ENCODE data around the gene MRTFA.

MRTFA gene

DNA sequence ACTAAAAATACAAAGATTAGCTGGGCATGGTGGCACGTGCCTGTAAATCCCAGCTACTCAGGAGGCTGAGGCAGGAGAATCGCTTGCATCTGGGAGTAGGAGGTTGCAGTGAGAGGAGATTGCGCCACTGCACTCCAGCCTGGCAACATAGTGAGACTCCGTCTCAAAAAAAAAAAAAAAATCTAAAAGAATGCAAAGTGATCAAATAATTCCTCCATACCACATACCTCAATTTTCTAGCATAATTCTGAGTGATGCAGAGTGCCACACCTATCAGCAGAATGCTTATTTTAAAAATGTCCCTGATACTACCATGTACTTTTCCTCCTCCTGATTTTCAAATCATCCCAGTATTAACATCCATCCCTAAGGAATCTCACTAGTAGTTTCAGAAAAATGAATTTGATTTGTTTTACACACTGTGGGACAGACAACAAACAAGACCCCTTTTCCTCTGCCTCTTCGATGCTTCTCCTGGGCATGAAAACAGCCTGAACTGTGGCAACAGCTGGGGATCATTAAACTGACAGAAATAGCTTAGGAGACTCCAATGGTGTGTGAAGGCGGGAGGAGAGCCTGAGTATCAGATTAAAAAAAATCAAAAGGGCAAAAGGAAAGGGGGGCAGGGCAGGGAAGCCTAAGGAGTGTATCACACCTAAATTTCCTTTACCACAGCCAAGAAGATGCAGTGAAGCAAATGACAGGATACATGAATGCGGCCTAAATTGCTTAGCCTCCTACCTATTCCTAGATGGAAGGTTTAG is 151.4 kb downstream of the MRTFA start:
- in situ Hi-C loops (cut with MboI; ENCODE audit: low pct_unique_long_range_greater_than_20kb, low sequenced_read_pairs), result no loop called here
- DNase-seq, result no peak

DNA sequence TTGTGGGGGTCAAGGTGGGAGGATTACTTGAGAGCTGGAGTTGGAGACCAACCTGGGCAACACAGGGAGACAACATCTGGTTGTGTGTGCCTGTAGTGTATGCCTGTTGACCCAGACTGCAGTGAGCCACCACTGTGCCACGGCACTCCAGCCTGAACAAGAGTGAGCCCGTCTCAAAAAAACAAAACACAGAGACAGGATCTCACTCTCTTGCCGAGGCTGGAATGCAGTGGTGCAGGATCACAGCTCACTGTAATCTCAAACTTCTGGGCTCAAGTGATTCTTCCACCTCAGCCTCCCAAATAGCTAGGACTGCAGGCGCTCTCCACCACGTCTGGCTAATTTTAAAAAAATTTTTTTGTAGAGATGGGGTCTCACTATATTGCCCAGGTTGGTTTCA is 153.6 kb downstream of the MRTFA start:
- DNase-seq, result no peak
- in situ Hi-C loops (cut with MboI; ENCODE audit: low pct_unique_long_range_greater_than_20kb, low sequenced_read_pairs), result no loop called here

DNA sequence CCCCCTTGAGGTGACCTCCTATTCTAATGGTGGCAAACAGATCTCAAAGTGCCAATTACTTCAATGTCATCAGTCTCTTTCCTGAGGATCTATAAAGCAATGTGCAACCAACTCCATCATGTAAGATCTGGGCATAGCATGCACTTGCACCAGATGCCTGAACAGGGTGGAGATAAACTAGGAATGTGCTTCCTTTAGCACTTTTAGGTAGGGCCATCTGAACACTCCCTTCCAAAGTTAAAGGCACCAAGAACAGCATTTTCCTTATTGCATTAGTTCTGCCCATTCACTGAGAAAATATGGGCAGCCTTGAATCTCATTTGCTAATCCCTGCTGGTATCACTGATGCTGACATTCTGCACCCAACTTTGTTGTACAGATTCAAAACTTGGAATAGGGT is 154.1 kb downstream of the MRTFA start:
- no peak for DNase-seq
- in situ Hi-C loops (cut with MboI; ENCODE audit: low pct_unique_long_range_greater_than_20kb, low sequenced_read_pairs), result no loop called here

DNA sequence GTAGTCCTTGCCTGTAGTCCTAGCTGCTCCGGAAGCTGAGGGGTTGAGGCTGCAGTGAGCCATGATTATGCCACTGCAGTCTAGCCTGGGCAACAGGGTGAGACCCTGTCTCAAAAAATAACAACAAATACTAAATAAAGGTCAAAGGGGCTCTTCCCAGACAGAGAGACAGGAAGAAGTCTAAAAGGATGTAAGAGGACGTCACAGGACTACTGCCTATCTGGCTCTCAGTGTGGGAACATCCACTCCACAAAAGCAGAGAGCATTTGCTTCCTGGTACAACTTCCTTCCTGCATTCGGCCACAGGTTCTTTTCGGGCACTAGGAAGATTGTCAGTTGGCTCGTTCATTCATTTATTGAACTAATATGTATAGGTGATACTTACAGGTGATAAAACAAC is 155.5 kb downstream of the MRTFA start:
- in situ Hi-C loops (cut with MboI; ENCODE audit: low pct_unique_long_range_greater_than_20kb, low sequenced_read_pairs), result no loop called here
- DNase-seq, result no peak

DNA sequence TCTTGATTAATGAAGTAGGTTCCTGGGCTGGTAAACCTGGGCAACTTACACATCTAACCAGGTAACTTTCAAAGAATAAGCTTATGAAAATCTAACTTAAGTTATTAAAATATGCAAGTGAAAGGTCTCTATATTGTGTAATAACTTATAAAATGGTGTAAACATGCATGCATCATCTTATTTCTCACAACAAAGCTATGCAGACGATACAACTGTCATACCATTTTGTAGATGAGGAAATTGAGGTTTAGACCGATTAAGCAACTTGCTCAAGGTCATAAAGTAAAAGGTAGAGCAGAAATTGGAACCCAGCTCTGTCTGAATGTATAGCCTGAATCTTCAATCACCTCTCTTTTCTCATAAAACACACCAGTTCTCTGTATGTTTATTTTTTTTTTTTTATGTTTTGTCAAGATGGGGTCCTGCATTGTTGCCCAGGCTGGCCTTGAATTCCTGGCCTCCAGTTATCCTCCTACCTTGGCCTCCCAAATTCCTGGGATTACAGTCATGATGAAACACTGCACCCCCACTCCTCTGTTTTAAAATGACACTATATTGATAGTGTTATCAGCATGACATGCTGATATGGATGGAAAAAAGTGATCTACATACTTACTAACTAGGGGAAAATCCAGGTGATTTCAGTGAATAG is 156.5 kb downstream of the MRTFA start:
- in situ Hi-C loops (cut with MboI; ENCODE audit: low pct_unique_long_range_greater_than_20kb, low sequenced_read_pairs), result no loop called here
- no peak for DNase-seq

DNA sequence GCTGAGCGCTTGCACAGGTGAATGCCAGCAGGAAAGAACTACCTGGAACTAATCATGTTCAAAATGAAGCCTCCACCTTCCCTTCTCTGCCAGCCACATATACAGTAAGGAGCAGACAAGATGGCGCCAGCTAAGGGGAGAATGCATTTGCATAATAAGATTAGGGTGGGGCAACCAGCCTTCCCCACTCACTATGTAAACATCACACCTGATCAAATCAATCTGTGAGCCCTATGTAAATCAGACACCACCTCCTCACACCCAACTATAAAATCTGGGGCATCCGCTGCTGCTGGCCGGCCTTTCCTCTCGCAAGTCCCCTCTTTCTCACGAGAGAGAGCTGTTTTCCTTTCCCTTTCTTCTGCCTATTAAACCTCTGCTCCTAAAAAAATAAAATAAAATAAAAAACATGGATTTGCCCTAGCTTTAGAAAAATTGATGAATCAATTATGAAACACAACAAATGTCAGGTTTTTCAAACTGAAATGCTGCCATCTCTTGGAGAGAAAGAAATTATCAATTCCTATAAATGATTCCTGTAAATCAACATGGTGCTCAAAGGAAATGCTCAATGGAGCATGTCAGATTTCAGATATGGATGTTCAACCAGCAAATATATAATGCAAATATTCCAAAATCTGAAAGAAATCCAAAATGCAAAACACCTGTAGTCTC is 157.3 kb downstream of the MRTFA start:
- in situ Hi-C loops (cut with MboI; ENCODE audit: low pct_unique_long_range_greater_than_20kb, low sequenced_read_pairs), result no loop called here
- no peak for DNase-seq

DNA sequence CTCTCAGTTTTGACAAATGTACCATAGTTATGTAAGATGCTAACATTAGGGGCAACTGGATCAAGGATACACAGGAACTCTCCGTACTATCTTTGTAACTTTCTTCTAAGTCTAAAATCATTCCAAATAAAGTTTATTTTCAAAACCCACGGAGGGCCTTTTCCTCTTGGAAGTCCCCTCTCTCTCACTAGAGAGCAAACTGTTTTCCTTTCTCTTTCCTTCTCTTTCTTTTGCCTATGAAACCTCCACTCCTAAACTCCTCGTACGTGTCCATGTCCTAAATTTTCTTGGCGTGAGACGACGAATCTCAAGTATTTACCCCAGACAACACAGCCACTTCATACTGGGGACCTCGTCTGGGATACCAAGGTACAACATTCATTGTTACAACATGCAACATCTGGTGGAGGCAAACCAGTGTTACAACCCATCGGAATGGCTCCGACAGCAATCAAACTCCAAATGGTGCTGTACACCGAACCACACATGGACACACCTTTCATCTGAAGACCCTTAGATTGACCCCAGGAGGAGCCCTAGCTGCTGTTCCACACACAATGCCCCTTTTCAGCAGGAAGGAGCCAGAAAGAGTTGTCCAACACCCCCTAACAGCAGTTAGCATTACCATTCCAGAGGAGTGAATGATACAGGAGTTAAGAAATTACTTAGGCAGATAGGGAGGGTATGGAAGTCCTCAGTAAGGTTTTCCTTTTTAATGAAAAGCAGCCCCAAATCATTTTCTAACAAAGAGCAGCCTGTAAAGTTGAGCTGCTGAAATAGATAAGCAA is 158.0 kb downstream of the MRTFA start:
- in situ Hi-C loops (cut with MboI; ENCODE audit: low pct_unique_long_range_greater_than_20kb, low sequenced_read_pairs), result no loop called here
- no peak for DNase-seq

DNA sequence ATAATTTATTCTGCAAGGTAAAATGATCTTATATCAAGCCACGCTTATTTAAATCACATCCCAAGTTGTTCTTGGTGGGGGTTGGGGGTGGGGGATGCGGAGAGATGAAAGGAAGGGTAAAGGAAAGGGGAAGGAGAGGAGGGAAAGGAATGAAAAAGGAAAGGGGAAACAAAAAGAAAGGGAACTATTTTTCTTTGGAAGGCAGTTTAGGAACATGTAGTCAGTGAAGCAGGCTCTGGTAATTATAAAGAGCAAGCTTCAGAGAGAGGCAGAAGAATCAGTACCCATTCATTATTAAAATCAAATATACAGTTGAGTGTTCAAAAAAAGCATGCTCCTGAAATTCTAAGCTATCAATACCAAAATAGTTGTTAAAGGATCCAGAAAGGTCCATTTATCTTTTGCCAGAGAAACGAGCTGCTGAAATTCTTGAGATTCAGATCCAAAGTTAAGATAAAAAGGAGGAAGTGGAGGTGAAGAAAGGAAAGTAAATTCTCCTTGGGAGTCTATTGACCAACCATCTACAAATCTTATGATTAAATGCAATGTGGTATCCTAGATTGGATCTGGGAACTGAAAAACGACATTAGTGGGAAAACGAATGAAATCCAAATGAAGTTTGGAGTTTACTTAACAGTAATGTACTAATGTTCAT is 158.7 kb downstream of the MRTFA start:
- in situ Hi-C loops (cut with MboI; ENCODE audit: low pct_unique_long_range_greater_than_20kb, low sequenced_read_pairs), result no loop called here
- DNase-seq, result peak; percentile 42

DNA sequence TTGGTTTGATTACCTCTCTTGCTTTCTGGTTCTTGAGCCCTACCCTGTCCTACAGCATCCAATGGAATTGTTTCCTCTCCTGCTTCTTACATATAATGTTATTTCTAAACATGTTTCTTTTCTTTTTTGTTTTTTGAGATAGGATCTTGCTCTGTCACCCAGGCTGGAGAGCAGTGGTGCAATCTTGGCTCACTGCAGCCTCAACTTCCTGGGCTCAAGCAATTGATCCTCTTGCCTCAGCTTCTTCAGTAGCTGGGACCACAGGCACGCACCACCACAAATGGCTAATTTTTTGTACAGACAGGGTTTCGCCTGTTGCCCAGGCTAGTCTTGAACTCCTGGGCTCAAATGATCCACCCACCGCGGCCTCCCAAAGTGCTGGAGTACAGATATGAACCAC is 160.2 kb downstream of the MRTFA start:
- in situ Hi-C loops (cut with MboI; ENCODE audit: low pct_unique_long_range_greater_than_20kb, low sequenced_read_pairs), result no loop called here
- DNase-seq, result no peak

DNA sequence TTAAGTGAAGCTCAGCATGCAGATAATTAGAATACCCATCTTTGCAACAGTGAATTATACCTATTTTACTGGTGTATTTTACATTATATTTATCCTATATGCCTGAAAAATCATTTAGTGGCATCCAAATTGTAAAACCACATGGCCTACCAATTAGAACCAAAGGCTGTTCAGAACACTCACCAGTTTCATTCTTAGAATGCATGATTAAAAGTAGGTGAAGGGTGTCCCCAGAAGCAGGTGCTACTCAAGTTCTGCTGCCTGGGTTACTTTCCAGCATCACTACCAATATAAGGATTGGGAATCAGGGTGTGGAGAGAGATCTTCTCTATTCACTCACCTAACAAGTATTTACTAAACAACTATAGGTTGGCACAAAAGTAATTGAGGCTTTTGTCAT is 162.8 kb downstream of the MRTFA start:
- no peak for DNase-seq
- in situ Hi-C loops (cut with MboI; ENCODE audit: low pct_unique_long_range_greater_than_20kb, low sequenced_read_pairs), result no loop called here

DNA sequence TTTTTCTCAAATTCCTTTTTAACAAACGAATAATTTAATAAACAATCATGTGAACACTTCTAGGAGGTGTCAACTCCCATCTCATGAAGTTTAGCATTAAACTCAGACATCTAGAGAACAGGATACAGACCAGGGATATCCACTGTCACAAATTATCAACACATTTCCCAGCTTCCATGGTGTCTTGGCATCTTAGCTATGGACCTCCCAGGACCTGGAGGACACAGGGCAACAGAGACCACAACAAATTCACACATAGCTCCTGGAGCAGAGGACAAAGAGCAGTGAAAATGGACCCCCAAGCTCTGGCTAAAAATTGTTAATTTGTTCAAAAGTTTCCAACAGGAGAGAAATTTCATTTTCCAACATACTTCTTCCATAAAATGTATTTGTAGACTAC is 163.9 kb downstream of the MRTFA start:
- no peak for DNase-seq
- in situ Hi-C loops (cut with MboI; ENCODE audit: low pct_unique_long_range_greater_than_20kb, low sequenced_read_pairs), result no loop called here

DNA sequence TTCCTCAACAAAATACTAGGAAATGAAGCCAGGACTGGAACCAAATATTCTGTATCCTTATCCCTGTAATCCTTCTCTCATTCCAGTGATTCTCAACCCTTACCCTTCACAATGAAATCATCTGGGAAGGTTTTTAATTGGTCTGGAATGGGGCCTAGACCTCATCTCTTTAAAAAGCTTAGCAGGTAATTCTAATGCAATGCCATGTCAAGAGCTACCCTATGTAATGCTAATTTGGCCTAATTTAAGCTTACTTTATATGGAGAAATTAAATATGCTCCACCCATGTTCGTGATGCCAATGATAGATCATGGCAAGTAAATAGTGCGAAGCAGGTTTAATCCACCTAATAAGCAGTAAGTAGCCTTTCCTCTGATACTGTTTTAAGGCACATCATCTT is 164.5 kb downstream of the MRTFA start:
- in situ Hi-C loops (cut with MboI; ENCODE audit: low pct_unique_long_range_greater_than_20kb, low sequenced_read_pairs), result no loop called here
- no peak for DNase-seq

DNA sequence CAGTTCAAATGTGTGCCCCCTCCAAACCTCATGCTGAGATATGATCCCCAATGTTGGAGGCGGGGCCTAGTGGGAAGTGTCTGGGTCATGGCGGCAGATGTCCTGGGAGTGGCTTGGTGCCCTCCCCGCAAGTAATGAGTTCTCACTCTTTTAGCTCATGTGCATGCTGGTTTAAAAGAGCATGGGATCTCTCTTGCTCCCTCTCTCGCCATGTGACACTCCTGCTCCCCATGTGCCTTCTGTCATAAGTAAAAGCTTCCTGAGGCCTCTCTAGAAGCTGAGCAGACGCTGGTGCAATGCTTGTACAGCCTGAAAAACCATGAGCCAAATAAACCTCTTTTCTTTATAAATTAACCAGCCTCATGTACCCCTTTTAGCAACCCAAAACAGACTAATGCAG is 167.3 kb downstream of the MRTFA start:
- no peak for DNase-seq
- in situ Hi-C loops (cut with MboI; ENCODE audit: low pct_unique_long_range_greater_than_20kb, low sequenced_read_pairs), result no loop called here

DNA sequence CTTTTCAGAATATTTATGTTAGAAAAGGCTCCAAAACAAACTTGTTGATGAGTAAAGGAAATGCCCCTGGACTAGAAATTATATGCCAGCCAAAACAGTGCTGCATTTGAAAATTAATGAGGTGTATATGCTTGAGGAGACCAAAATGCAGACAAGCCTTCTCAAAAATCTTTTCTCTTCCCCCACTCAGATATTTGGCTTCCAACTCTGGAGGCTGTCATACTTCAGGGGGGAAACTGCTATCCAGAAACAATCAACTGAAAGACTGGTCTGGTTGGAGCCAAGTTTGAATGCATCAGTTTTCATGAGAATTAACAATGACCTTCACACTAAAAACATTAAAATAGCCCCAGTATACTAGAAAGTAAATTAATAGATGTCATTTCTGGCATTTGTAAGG is 167.9 kb downstream of the MRTFA start:
- in situ Hi-C loops (cut with MboI; ENCODE audit: low pct_unique_long_range_greater_than_20kb, low sequenced_read_pairs), result no loop called here
- DNase-seq, result no peak

DNA sequence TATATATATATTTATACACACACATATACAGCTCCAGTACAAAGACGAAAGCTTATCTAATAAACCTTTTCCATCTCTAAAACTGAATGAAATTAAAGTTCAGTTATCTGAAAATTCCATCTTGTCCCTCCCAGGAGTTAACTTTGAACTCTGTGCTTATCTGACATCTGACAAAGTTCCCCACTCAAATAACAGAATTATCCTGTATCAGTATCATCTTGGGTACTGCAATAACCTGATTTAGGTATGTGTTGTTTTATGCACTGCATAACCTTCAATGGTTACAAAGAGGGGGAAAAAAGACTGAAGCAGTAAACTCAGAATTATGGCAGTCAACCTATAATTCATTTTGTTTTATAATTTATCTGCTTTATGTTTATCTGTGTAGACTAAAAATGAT is 169.5 kb downstream of the MRTFA start:
- DNase-seq, result no peak
- in situ Hi-C loops (cut with MboI; ENCODE audit: low pct_unique_long_range_greater_than_20kb, low sequenced_read_pairs), result no loop called here

DNA sequence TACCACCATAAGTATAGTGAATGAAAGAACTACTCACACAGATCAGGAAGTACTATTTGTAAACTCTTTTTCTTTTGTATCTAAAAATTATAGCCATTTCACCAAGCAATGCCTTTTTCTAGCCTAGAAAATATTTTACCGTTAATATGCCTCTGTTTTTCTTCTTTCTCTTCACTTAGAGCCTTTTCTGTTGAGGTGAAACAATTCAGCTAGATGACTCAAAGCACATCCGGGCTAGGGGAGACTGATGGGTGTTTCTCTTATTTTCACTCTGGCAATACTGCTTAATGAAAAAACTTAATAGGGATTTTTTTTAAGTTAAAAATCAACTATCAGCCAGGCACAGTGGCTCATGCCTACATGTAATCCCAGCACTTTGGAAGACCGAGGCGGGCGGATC is 172.8 kb downstream of the MRTFA start:
- in situ Hi-C loops (cut with MboI; ENCODE audit: low pct_unique_long_range_greater_than_20kb, low sequenced_read_pairs), result no loop called here
- DNase-seq, result no peak

DNA sequence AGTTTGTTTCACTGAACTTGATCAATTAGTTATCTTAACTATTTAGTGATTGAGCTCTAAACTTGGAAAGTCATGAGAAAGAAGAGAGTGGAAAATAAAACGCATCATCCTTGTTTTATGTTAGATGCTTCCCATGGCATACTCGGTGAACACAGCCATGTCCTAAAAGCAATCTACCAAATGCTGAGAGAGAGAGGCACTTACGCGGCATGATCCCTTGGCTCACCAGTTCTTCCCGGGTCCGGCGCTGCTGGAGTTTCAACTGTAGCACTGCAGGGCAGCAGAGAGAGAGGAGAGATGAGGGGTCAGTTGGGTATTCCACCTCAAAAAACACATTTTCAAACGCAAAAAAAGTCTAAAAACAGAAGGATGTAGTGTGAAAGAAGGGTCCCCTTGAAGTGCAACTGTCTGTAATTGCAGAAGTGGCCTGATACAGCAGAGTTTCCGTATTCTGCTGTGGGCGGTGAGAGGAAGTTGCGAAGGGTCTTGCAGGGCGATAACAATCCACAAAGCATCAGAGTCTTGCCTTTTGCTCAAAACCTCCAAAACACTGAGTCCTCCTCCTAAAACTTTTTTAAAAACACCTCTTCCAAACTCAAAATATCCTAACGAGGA is 173.4 kb downstream of the MRTFA start:
- in situ Hi-C loops (cut with MboI; ENCODE audit: low pct_unique_long_range_greater_than_20kb, low sequenced_read_pairs), result no loop called here
- DNase-seq, result peak; percentile 87

DNA sequence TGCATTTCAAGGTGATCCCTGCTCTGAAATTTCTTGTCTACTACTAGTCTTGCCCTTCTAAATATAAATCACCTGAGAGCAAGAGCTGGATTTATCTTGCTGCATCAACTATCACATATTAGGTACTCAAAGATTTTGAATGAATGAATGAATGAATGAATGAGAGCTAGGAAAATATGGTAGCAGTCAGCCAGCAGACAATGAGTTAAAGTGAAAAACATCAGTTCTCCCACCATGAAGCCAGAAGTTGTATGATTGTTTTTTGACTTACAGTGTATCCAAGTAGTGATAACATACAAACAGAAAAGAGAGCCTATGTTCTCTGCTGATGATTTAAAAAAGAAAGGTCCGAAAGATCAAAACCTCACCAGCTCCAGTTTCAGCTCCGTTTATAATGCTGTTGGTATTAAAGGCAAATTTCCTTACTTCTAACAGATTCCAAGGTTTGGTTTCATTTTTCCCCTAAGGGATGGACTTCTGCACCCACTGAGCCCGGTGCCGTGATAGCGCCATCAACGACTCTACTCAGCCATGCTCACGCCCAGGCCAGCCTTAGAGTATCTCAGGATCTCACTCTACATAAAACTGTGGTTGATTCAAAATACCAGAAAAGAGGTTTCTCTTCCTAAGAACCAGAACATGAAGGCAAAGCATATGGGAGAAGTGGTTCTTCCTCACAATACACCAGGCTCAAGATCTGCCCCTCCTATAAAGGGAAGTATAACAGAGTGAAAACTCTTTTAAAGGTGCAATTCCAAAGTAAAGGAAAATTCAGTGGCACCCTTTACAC is 174.1 kb downstream of the MRTFA start:
- peak; percentile 35 for DNase-seq
- in situ Hi-C loops (cut with MboI; ENCODE audit: low pct_unique_long_range_greater_than_20kb, low sequenced_read_pairs), result no loop called here
